ENCODE data around the gene RIPK3. TPM values are rescaled to one million over a fixed set of nuclear protein-coding genes. Genes with fewer than 3 reads are reported as not detected.
"Not testable (repeated sequence)": the region's sequence is repeated elsewhere in the genome, so short reads cannot be mapped to it uniquely, and the experiment has no call there.

Gene RIPK3
- total RNA-seq, 1 experiment from 2014 or later = not detected

DNA sequence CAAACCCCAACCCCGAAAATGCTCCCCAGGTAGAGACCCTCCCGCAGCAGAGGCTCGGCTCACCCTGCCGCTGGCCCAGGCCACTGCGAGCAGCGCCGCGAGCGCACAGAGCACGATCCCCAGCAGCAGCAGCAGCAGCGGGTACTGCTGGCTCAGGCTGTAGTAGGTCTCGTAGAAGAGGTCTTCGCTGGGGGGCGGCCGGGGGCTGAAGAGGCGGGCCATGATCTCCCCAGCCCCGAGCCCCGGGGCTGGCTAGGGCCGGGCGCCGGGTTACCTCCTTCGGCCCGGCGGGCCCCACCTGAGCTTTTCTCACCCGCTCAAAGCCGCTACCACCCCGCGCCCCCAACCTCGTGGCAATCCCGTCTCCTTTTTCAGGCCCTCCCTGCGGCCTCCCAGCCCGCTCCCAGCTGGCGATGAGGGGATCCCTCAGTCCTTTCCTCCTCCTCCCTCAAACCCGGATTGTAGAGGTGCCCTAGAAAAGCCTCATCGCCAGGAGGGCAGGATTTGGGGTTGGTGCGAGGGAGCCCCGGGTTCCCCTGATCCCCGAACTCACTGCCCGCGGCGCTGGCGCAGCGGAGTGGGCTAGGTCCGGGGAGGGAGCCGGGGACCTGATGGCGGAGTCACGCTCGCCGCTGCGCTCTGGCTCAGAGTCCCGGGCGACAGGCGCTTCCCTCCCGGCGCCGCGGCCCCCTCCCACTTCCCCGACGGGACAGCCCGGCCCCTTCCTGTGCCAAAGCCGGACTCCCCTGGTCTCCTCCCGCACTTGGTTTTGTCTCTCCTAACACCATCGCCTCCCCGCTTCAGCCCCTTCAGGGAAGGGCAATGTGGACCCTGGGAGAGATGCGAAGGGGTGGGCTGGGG is 5.1 kb downstream of the RIPK3 start, which contains the start of gene ADCY4:
Gene ADCY4, minus strand, starts transcription at position 641 of the 861 bp plus-strand sequence. Its CDS starts 419 bp downstream, at position 222.
- Histone ChIP-seq H3K36me3 (no peaks in the 10 kb centered on the region), H3K27me3 (no peaks in the 10 kb centered on the region), H3K9me3 (no peaks in the 10 kb centered on the region), H3K4me3 (peak within 1 kb of the TSS; percentile 30)
- no peak for DNase-seq

DNA sequence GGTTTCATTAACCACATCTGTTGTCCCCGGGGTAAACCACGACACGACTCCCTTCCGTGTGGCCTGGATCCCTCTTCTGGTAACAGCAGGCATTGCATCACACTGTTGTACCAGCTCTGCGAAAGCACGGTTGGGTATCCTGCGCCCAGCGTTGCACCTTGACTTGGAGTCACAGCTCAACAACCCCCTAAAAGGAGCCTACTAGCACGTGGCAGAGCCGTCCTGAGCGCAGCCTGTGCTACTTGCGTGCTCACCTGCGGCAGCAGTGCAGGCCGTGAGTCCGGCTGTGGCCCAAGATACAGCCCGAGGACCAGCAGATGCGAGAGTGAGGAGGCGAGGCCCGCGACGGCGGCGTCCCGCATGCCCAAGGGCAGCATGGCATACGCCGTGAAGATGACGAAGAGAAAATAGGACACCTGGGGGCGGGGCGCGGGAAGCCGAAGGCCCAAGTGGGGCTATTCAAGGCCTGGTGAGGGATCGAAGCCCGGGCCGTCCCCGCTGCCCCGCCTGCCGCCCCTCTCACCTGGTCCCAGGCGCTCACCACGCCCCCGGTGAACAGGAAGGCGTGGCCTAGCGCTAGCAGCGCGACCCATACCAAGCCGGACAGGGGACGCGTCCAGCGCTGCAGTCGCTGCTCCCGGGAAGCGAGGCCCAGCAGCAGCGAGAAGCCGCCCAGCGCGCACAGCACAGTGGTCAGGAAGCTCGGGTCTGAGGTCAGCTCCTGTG is 7.4 kb downstream of the RIPK3 start:
- H3K9me3 ChIP-seq = no peaks in the 10 kb centered on the region
- no peaks in the 10 kb centered on the region for H3K27me3 ChIP-seq
- no peaks in the 10 kb centered on the region for H3K36me3 ChIP-seq
- DNase-seq = peak; percentile 14
- H3K4me3 ChIP-seq = no peak overlapping the region

DNA sequence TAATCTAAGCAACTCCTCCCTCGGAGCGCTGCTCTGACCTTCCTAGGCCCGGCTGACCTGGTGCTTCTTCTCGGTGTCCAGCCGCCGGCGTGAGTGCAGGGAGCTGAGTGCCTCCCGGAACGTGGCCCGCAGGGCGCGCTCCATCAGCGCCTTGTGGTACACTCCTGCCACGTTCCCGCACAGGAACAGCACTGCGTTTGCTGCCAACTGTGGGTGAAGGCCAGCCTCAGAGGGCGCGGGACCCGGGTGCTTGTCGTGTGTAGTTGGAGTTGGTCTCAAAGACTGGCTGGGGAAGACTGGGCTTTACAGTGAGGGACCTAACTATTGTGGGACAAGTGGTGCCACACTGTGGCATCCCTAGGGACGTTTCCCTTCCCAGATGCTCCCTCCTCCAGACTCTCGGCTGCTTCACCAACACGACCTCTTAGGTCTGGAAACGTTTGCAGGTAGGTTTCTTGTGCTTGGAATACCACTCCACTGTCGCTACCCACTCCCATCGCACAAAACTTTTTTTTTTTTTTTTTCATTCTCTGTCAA is 8.0 kb downstream of the RIPK3 start:
- no peaks in the 10 kb centered on the region for H3K27me3 ChIP-seq
- H3K36me3 ChIP-seq = no peaks in the 10 kb centered on the region
- no peak overlapping the region for H3K4me3 ChIP-seq
- no peak for DNase-seq
- H3K9me3 ChIP-seq = no peaks in the 10 kb centered on the region

DNA sequence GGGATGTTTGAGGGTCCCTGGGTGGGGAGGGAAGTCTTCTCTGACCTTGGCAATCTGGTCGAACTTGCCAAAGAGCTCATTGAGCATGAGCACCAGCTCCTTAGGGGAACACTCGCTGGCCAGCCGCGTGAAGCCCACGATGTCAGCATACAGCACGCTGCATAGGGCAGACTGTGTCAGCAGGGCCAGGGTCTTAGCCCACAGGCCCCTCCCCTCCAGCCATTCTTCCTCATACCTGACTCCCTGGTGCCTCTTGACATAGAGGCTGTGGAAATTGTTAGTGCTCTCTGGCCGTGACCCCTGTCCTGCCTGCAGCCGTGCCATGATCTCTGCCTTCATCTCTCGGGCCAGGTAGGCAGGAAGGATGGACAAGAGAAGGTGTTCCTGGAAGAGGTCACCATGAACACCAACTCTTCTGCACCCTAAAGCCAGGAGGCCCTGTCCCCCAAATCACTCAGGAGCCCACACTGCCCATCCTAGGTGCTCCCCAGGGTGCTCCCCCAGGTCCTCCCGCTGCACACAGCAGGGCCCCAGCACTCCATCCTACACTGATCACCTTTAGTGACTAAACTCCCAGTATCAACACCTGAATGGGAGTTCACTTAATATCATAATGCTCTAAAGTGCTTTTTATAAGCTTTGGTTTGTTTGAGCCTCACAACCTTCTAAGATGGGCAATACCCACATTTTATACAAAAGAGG is 8.7 kb downstream of the RIPK3 start:
- H3K27me3 ChIP-seq = no peaks in the 10 kb centered on the region
- no peak overlapping the region for H3K4me3 ChIP-seq
- DNase-seq = no peak
- no peaks in the 10 kb centered on the region for H3K36me3 ChIP-seq
- H3K9me3 ChIP-seq = no peaks in the 10 kb centered on the region

DNA sequence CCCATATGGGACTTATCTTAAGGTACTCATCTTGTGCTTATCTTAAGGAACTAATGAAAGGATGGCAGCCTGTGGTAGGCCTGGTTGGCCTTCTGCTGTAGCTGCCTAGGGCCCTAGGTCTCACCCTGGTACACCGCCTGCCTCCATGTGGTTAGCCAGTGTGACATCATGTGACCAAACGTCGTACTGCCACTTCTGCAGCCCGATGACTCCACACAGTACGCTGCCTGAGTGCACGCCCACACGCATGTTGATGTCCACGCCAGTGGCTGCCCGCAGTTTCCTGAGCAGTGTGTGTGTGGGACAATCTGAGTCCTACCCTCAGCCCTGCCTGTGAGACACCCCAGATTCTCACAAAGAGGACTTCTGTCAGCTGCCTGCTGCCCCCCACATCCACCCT is 10.1 kb downstream of the RIPK3 start:
- no peaks in the 10 kb centered on the region for H3K9me3 ChIP-seq
- no peak for DNase-seq

DNA sequence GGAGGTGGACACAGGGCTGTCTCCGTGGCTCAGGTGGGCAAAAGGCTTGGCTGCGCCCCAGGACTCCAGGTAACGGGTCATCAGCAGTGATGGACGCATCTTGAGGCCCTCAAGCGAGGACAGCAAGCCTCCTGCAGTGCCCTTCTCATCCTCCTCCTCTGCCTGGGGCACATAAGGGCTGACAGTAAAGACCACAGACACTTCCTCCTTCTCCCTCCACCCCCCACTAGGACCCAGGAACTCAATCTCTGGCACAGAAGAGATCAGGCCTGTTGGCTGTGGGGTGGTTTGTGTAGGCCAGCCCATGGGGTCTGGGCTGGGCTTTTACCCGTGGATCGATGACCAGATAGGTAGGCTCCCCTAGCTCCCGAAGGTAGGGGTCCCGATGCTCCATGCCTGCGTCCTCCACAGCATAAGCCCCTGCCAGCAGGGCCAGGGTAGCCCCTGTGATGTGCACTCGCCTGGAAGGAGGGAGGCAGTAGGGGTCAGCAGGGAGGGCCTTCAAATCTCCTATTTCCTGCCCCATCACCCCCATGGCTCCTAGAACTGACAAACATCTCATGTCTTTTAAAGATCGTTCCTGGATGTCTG is 10.6 kb downstream of the RIPK3 start:
- no peak overlapping the region for H3K4me3 ChIP-seq
- no peak for DNase-seq

More for the DNA sequence above, 10.1 kb downstream of the RIPK3 start:
- H3K27me3 ChIP-seq = no peaks in the 10 kb centered on the region
- H3K4me3 ChIP-seq = no peak overlapping the region
- no peaks in the 10 kb centered on the region for H3K36me3 ChIP-seq

DNA sequence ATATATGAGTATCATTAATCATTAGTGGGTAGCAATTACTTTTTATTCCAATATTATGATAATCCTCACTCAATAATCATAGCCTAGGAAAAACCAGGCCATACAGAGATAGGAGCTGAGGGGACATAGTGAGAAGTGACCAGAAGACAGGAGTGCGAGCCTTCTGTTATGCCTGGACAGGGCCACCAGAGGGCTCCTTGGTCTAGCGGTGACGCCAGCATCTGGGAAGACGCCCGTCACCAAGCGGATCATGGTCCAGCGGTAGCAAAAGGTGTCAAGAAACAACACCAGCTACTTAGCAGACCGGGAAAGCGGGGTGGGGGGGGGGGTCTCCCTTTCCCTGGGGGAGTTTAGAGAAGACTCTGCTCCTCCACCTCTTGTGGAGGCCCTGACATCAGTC is 11.9 kb downstream of the RIPK3 start:
- H3K9me3 ChIP-seq, H3K4me3 ChIP-seq, H3K27me3 ChIP-seq, H3K36me3 ChIP-seq: not testable (repeated sequence)
- DNase-seq = peak; percentile 31

More for the DNA sequence above, 10.6 kb downstream of the RIPK3 start:
- Histone ChIP-seq H3K9me3 (no peaks in the 10 kb centered on the region), H3K36me3 (no peaks in the 10 kb centered on the region), H3K27me3 (no peaks in the 10 kb centered on the region)

DNA sequence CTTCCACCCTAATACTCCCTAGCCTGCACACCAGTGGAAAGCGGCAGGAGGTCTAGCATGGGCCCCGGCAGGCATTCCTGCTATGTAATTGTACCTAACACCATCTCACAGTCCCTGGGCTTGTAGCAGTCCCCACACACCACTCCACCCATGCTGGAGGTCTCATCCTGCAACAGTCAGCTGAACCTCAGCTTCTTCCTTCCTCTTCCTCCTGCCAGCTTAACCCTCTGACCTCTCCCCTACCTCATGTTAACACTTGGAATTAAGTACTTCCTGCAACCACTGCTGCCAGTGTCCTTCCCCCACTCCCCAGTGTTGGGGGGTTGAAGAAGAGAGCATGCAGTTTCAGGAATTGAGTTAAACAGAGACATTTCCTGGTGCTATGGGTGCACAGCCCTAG is 12.5 kb downstream of the RIPK3 start:
- H3K36me3 ChIP-seq = no peaks in the 10 kb centered on the region
- no peak overlapping the region for H3K4me3 ChIP-seq
- H3K9me3 ChIP-seq = no peaks in the 10 kb centered on the region
- H3K27me3 ChIP-seq = no peaks in the 10 kb centered on the region
- no peak for DNase-seq

DNA sequence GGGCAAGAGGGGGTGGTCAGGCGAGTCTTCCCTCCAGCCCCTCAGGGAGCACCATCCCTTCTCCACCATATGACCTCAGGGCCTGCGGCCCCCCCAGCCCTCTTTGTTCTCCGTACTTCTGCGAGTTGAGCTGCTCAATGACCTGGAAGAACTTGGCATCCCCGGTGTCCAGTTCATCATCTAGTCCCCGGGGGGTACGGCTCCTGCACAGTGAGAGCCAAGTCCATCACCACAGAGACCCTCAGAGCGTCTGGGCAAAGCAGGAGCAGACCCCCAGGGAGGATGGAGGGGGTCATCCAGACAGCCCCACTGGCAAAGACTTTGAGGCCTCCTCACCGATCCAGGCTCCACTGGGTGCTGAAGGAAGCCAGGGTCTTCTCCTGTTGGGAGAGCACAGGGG is 13.8 kb downstream of the RIPK3 start:
- H3K4me3 ChIP-seq = no peak overlapping the region

DNA sequence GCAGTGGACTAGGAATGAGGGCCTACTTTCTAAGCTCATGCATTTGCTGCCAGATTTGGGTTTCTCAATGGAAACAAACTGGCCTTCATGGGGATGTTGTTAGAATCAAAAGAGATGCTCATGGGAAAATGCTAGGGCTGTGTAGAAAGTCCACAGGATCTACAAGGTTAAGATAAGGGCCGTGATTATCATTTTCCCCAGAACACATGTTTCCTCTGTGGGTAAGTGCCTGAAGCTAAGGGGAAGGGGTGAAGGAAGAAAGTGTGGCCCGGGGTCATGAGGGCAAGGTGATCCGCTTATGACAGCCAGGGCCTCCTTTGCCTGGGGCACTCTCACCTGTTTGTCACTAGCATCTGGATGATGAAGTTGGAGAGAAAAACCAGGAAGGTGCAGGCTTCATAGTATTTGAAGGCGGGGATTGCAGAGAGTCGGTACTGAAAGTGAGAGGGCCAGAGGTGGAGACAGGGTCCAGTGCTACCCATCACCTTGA is 14.7 kb downstream of the RIPK3 start:
- Histone ChIP-seq H3K36me3 (no peaks in the 10 kb centered on the region), H3K27me3 (no peaks in the 10 kb centered on the region), H3K9me3 (no peaks in the 10 kb centered on the region), H3K4me3 (no peak overlapping the region)
- DNase-seq = no peak

More for the DNA sequence above, 13.8 kb downstream of the RIPK3 start:
- H3K27me3 ChIP-seq = no peaks in the 10 kb centered on the region
- H3K36me3 ChIP-seq = no peaks in the 10 kb centered on the region
- H3K9me3 ChIP-seq = no peaks in the 10 kb centered on the region
- no peak for DNase-seq

DNA sequence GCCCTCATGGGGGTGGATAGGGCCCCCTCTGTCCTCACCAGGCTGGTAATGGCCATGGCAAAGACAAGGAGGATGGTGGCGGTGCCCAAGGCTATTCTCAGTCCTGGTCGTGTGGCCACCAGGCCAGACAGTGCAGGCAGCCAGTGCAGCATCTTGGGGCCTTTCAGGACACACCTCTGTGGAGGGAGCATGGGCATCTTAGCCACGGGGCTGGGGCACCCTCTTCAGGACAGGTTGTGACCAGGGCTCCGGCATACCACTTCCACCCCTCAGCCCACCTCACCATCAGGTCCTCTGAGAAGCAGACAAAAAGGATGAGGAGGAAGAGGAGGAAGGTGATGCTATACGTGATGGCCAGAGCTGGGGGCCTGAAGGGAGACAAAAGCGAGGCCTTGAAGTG is 15.8 kb downstream of the RIPK3 start:
- Histone ChIP-seq H3K27me3 (no peaks in the 10 kb centered on the region), H3K36me3 (no peaks in the 10 kb centered on the region), H3K9me3 (no peaks in the 10 kb centered on the region), H3K4me3 (no peak overlapping the region)
- no peak for DNase-seq

DNA sequence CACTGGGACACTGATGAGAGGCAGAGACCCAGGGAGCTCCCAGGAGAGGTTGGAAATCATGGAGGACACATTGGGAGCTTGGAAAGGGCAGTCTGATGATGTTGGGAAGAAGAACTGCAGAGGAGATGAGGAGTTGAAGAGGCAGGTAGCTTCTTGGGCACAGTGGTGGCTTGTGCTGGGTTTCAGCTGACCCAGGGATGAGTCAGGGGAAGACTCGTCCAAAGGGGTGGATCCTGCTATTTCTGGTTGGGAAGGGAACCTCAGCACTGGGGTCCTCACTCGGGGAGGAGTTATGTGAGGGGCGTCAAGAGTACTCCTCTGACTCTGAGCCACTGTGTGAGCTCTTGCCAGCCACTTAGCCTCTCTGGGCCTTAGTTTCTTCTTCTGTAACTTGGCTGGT is 16.4 kb downstream of the RIPK3 start:
- H3K9me3 ChIP-seq = no peaks in the 10 kb centered on the region
- no peak overlapping the region for H3K4me3 ChIP-seq
- H3K27me3 ChIP-seq = no peaks in the 10 kb centered on the region
- DNase-seq = no peak
- H3K36me3 ChIP-seq = no peaks in the 10 kb centered on the region

DNA sequence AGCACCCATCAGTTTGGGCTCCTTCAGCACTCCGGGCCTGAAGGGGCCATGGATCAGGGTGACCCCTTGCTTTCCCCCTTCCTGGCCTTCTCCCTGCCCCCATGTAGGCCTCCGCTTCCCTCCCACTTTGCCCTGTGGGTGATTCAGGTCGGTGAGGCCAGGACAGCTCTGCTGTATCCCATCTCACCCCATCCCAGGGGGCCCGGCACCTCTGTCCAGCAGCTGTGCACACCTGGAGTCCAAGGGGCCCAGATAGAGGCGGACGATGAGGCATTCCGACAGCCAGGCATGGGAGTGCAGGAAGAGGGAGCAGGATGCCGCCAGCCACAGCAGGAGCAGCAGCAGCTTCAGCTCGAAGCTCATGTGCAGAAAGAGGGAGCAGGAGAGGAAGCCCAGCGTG is 17.1 kb downstream of the RIPK3 start:
- Histone ChIP-seq H3K27me3 (no peaks in the 10 kb centered on the region), H3K4me3 (no peak overlapping the region), H3K9me3 (no peaks in the 10 kb centered on the region), H3K36me3 (no peaks in the 10 kb centered on the region)
- no peak for DNase-seq

DNA sequence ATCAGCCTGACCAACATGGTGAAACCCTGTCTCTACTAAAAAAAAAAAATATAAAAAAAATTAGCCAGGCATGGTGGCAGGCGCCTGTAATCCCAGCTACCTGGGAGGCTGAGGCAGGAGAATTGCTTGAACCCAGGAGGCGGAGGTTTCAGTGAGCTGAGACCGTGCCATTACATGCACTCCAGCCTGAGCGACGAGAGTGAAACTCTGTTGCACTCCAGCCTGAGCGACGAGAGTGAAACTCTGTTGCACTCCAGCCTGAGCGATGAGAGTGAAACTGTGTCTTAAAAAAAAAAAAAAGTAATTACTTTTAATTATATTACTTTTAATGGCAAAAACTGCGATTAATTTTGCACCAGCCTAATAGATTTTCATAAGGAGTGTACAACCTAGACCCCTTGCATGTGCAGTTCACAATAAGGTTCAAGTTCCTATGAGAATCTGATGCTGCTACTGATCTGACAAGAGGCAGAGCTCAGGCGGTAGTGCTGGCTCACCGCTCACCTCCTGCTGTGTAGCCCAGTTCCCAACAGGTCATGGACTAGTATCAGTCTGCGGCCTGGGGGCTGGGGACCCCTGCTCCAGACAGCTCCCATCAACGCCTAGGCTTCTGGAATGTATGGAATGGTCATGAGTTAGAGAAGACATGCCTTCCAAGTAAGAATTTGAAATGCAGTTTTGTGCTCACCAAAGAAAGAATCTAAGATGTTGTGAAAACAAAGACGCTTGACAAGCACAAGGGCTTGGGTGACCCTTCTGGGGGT is 18.4 kb downstream of the RIPK3 start:
- Histone ChIP-seq H3K9me3 (no peaks in the 10 kb centered on the region), H3K27me3 (no peaks in the 10 kb centered on the region), H3K36me3 (no peaks in the 10 kb centered on the region)

DNA sequence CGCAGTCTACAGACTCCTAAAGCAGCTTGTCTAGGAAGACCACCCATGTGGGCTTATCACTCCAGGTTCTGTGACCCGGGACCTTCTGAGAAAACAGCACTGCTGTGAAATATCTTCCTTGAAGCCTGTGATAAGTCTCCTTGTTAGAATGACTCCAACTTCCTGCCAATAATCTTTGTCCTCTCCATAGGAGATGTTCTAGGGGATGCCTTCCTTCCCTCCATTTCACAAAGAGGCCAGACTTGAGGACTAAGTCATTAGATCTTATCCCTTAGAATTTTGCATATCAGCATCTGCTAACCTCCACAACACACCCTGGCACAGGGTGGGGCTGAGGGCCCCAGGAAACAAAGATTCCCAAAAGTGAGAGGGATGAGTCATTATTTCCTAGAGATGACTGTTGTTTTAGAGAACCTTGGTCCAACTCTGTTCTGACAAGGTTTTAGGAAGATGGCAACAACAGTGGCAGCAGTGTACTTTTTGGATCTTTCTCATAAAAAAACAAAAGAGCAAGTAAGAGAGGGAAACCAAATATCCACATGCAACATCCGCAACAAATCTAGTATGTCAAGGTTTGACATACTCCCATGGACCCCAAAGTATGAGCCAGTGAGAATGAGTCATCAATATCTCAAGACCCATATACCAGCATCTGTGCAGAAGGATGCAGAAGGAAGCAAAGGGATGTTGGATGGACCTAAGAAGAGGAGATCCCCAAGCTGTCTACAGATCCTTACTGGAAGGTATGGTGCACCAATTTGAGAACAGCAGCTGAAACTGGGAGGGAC is 22.5 kb downstream of the RIPK3 start:
- H3K4me3 ChIP-seq = no peak overlapping the region
- no peaks in the 10 kb centered on the region for H3K27me3 ChIP-seq
- H3K36me3 ChIP-seq = no peaks in the 10 kb centered on the region
- peak; percentile 23 for DNase-seq
- H3K9me3 ChIP-seq = no peaks in the 10 kb centered on the region

More for the DNA sequence above, 18.4 kb downstream of the RIPK3 start:
- H3K4me3 ChIP-seq = no peak overlapping the region
- no peak for DNase-seq
